ENCODE measurements around the gene ANXA7. TPM values are rescaled to one million over a fixed set of nuclear protein-coding genes. Genes with fewer than 3 reads are reported as not detected.

ANXA7 gene
- polyA plus RNA-seq, 1 donor from 2014 or later, result 23.9 TPM

DNA sequence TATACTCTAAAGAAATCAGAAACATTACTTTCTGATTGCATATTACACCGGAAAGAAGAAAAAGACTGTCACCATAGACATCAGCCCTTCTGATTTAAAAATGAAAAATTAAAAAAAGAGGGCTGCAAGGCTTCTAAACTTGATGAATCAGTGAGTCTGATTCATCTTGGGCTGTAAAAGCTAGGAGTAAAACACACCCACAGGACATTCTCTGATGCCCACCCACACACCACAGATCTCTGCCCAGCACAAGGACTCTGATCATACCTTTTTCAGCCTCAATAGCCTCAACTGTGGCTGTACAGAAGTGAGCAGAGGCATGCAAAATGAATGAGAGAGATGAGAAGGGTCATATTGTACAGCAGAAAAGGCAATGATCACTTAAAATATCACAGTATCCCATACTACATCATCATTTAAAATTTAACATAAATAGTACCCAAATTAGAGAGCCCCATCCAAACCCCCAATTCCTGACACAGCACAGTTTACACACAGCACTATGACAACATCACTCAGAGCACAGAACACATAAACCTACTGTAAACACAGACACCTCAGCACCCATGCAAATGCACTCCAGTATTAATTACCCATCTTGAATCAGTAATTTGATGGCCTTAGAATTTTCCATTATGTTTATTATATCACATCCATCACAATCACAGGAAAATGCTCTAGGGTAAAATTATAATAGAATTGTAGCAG is 25.9 kb upstream of the ANXA7 start:
- no peak overlapping the region for H2AFZ ChIP-seq (ENCODE audit: low read depth, low read length)
- H4K20me1 ChIP-seq (ENCODE audit: insufficient read depth), result no peaks in the 10 kb centered on the region
- H3K27me3 ChIP-seq (ENCODE audit: insufficient read depth, low read depth, low read length), result no peaks in the 10 kb centered on the region
- H3K27ac ChIP-seq (ENCODE audit: low read length), result no peak overlapping the region
- no peak for TF ChIP-seq RAD21 (conservative IDR thresholded peaks at IDR 0.05)
- TF ChIP-seq EP300 (conservative IDR thresholded peaks at IDR 0.05; ENCODE audit: poor library complexity, severe bottlenecking), result no peak
- no peak for TF ChIP-seq MXI1 (conservative IDR thresholded peaks at IDR 0.05; ENCODE audit: poor library complexity, severe bottlenecking)
- no peak for TF ChIP-seq SMC3 (conservative IDR thresholded peaks at IDR 0.05; ENCODE audit: poor library complexity)
- no peak for TF ChIP-seq POLR2AphosphoS5 (IDR thresholded peaks at IDR 0.05)
- TF ChIP-seq, protein P1, sequence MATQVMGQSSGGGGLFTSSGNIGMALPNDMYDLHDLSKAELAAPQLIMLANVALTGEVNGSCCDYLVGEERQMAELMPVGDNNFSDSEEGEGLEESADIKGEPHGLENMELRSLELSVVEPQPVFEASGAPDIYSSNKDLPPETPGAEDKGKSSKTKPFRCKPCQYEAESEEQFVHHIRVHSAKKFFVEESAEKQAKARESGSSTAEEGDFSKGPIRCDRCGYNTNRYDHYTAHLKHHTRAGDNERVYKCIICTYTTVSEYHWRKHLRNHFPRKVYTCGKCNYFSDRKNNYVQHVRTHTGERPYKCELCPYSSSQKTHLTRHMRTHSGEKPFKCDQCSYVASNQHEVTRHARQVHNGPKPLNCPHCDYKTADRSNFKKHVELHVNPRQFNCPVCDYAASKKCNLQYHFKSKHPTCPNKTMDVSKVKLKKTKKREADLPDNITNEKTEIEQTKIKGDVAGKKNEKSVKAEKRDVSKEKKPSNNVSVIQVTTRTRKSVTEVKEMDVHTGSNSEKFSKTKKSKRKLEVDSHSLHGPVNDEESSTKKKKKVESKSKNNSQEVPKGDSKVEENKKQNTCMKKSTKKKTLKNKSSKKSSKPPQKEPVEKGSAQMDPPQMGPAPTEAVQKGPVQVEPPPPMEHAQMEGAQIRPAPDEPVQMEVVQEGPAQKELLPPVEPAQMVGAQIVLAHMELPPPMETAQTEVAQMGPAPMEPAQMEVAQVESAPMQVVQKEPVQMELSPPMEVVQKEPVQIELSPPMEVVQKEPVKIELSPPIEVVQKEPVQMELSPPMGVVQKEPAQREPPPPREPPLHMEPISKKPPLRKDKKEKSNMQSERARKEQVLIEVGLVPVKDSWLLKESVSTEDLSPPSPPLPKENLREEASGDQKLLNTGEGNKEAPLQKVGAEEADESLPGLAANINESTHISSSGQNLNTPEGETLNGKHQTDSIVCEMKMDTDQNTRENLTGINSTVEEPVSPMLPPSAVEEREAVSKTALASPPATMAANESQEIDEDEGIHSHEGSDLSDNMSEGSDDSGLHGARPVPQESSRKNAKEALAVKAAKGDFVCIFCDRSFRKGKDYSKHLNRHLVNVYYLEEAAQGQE (IDR thresholded peaks at IDR 0.05; ENCODE audit: borderline replicate concordance), result no peak
- no peak for TF ChIP-seq EZH2 (IDR thresholded peaks at IDR 0.05; ENCODE audit: borderline replicate concordance, insufficient read depth, low read length, poor library complexity, severe bottlenecking)
- TF ChIP-seq, protein P2, sequence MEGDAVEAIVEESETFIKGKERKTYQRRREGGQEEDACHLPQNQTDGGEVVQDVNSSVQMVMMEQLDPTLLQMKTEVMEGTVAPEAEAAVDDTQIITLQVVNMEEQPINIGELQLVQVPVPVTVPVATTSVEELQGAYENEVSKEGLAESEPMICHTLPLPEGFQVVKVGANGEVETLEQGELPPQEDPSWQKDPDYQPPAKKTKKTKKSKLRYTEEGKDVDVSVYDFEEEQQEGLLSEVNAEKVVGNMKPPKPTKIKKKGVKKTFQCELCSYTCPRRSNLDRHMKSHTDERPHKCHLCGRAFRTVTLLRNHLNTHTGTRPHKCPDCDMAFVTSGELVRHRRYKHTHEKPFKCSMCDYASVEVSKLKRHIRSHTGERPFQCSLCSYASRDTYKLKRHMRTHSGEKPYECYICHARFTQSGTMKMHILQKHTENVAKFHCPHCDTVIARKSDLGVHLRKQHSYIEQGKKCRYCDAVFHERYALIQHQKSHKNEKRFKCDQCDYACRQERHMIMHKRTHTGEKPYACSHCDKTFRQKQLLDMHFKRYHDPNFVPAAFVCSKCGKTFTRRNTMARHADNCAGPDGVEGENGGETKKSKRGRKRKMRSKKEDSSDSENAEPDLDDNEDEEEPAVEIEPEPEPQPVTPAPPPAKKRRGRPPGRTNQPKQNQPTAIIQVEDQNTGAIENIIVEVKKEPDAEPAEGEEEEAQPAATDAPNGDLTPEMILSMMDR (IDR thresholded peaks at IDR 0.05; ENCODE audit: poor library complexity, severe bottlenecking), result no peak
- no peak for TF ChIP-seq TAF1 (IDR thresholded peaks at IDR 0.05; ENCODE audit: low read depth)
- no peaks in the 10 kb centered on the region for H3K79me2 ChIP-seq (replicated peaks; ENCODE audit: insufficient read depth, low read length)
- H3K36me3 ChIP-seq (ENCODE audit: insufficient read depth, low read length), result peaks cover 8% of the 10 kb centered on the region
- H3K9me2 ChIP-seq (ENCODE audit: insufficient read depth, low read length), result no peaks in the 10 kb centered on the region
- no peak overlapping the region for H3K4me3 ChIP-seq (ENCODE audit: low read length)
- no peak overlapping the region for H3K9ac ChIP-seq (ENCODE audit: low read length)
- H3K9me3 ChIP-seq (ENCODE audit: low read length), result no peaks in the 10 kb centered on the region
- no peak overlapping the region for H3K4me2 ChIP-seq (ENCODE audit: low read length)
- H3F3A ChIP-seq (ENCODE audit: insufficient read depth, low read length, poor library complexity, severe bottlenecking), result no peaks in the 10 kb centered on the region

DNA sequence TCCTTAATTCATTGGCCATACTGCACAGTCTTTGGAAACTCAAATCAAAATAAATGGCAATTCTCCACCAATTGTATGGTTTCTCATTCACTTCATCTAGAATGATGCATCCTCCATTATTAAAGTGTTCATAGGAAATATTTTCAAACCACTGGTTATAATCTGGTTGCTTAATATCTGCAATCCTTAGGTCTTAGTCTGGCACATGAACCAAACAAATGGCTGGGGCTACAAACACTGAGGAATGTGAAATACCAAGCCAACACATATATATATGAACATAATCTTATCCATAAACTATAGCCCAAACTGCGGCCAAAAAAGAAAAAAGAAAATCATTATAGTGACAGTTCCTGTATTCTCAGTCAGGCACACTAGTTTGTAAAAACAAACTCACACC is 25.2 kb upstream of the ANXA7 start:
- no peaks in the 10 kb centered on the region for H3F3A ChIP-seq (ENCODE audit: insufficient read depth, low read length, poor library complexity, severe bottlenecking)
- H3K79me2 ChIP-seq (replicated peaks; ENCODE audit: insufficient read depth, low read length), result no peaks in the 10 kb centered on the region
- no peak for TF ChIP-seq EZH2 (IDR thresholded peaks at IDR 0.05; ENCODE audit: borderline replicate concordance, insufficient read depth, low read length, poor library complexity, severe bottlenecking)
- TF ChIP-seq MXI1 (conservative IDR thresholded peaks at IDR 0.05; ENCODE audit: poor library complexity, severe bottlenecking), result no peak
- TF ChIP-seq, protein P2 (IDR thresholded peaks at IDR 0.05; ENCODE audit: poor library complexity, severe bottlenecking), result no peak
- no peaks in the 10 kb centered on the region for H3K9me3 ChIP-seq (ENCODE audit: low read length)
- no peak overlapping the region for H3K9ac ChIP-seq (ENCODE audit: low read length)
- no peaks in the 10 kb centered on the region for H4K20me1 ChIP-seq (ENCODE audit: insufficient read depth)
- no peak overlapping the region for H3K4me3 ChIP-seq (ENCODE audit: low read length)
- H3K9me2 ChIP-seq (ENCODE audit: insufficient read depth, low read length), result no peaks in the 10 kb centered on the region
- no peaks in the 10 kb centered on the region for H3K27me3 ChIP-seq (ENCODE audit: insufficient read depth, low read depth, low read length)
- peaks cover 8% of the 10 kb centered on the region for H3K36me3 ChIP-seq (ENCODE audit: insufficient read depth, low read length)
- no peak overlapping the region for H3K27ac ChIP-seq (ENCODE audit: low read length)
- H3K4me2 ChIP-seq (ENCODE audit: low read length), result no peak overlapping the region
- H2AFZ ChIP-seq (ENCODE audit: low read depth, low read length), result no peak overlapping the region
